Keratinocyte (primary cell): ENCODE data around the gene AGTPBP1. TPM values are rescaled to one million over a fixed set of nuclear protein-coding genes. Genes with fewer than 3 reads are reported as not detected.

ENCODE experiments used
- DNase-seq: peaks from one replicate; pipeline ENCODE4 v3.0.0-alpha.2; 2011; ENCODE audit warnings: low read depth, missing footprints, low spot score
- FAIRE-seq: peaks from 2 replicates; lab custom pipeline; 2011; peaks lifted over from hg19 to GRCh38; lab: Jason Lieb, UNC
- H2AFZ ChIP-seq: 2 replicates; pipeline ENCODE4 v1.6.0; 2012; ENCODE audit warnings: low read length, control low read depth, inconsistent platforms; ENCODE audit not compliant: control insufficient read depth
- H3K27ac ChIP-seq: 2 replicates; pipeline ENCODE4 v1.5.1; 2011; ENCODE audit warnings: low read length; ENCODE audit not compliant: control insufficient read depth, insufficient read depth
- H3K27me3 ChIP-seq: 3 replicates; pipeline ENCODE4 v1.6.0; 2011; ENCODE audit warnings: low read length; ENCODE audit not compliant: control insufficient read depth, insufficient read depth; ENCODE audit errors: extremely low read depth
- H3K36me3 ChIP-seq, 2 experiments: 2 replicates in 1 of 2; 3 replicates in 1 of 2; pipeline ENCODE4 v1.5.1; 2011; ENCODE audit warnings: low read length in 2 of 2, mild to moderate bottlenecking in 1 of 2; ENCODE audit not compliant: control insufficient read depth in 2 of 2, insufficient read depth in 2 of 2; ENCODE audit errors: extremely low read depth in 1 of 2
- H3K4me1 ChIP-seq: 3 replicates; pipeline ENCODE4 v1.5.1; 2011; ENCODE audit warnings: low read length; ENCODE audit not compliant: control insufficient read depth, insufficient read depth; ENCODE audit errors: extremely low read depth
- H3K4me2 ChIP-seq: 3 replicates; pipeline ENCODE4 v1.6.0; 2011; ENCODE audit warnings: low read depth, low read length; ENCODE audit not compliant: control insufficient read depth, insufficient read depth; ENCODE audit errors: extremely low read depth
- H3K4me3 ChIP-seq, 3 experiments: fragments of 200-600 bp in 1 of 3; sonication (generic) in 1 of 3; 2 replicates in 2 of 3; 3 replicates in 1 of 3; pipeline ENCODE4 v1.5.1; 2011 to 2016; ENCODE audit warnings: low read length in 3 of 3, mild to moderate bottlenecking in 3 of 3, control low read depth in 2 of 3, inconsistent platforms in 1 of 3, low read depth in 1 of 3, mixed read lengths in 1 of 3, mixed run types in 1 of 3, moderate library complexity in 1 of 3; ENCODE audit not compliant: control insufficient read depth in 2 of 3, insufficient read depth in 2 of 3; ENCODE audit errors: extremely low read depth in 1 of 3
- H3K79me2 ChIP-seq: 2 replicates; pipeline ENCODE4 v1.6.0; 2012; ENCODE audit warnings: low read length; ENCODE audit not compliant: control insufficient read depth, insufficient read depth
- H3K9ac ChIP-seq: 3 replicates; pipeline ENCODE4 v1.6.0; 2011; ENCODE audit warnings: low read length; ENCODE audit not compliant: control insufficient read depth, insufficient read depth; ENCODE audit errors: extremely low read depth
- H3K9me1 ChIP-seq: 3 replicates; pipeline ENCODE4 v1.6.0; 2011; ENCODE audit warnings: low read length; ENCODE audit not compliant: control insufficient read depth, insufficient read depth; ENCODE audit errors: extremely low read depth
- H3K9me3 ChIP-seq: 2 replicates; pipeline ENCODE4 v1.5.1; 2012; ENCODE audit warnings: low read depth, low read length; ENCODE audit not compliant: control insufficient read depth
- H4K20me1 ChIP-seq: 3 replicates; pipeline ENCODE4 v1.6.0; 2011; ENCODE audit warnings: low read length; ENCODE audit not compliant: control insufficient read depth, insufficient read depth; ENCODE audit errors: extremely low read depth
- EZH2 ChIP-seq: IDR thresholded peaks from one replicate; pipeline ENCODE4 v1.6.1; 2012; ENCODE audit warnings: inconsistent platforms, mild to moderate bottlenecking, low read length, moderate library complexity
- dilution Hi-C: fragments of 300-500 bp; cut with MboI; formaldehyde crosslinking; loops from one replicate; pipeline ENCODE4 v1.7.0; 2020; ENCODE audit warnings: low sequenced_read_pairs; ENCODE audit not compliant: extremely low pct_ligation_motif_present
- polyA plus RNA-seq, 5 experiments: library from polyadenylated mRNA; depleted of rRNA in 3 of 5; stranded (reverse) in 3 of 5; stranded (forward) in 1 of 5; unstranded in 1 of 5; fragments of >200 nt; gene quantifications; 1 replicate in 1 of 5; 2 replicates in 3 of 5; 3 replicates in 1 of 5; pipeline versions ENCODE4 v1.2.1 to v1.2.3, GENCODE V29; 2011 to 2012; ENCODE audit warnings: missing spikeins in 2 of 5, low read depth in 1 of 5, low replicate concordance in 1 of 5
- TF ChIP-seq, protein P1 (sequence below), 3 experiments: IDR thresholded peaks in 1 of 3; conservative IDR thresholded peaks in 1 of 3; optimal IDR thresholded peaks in 1 of 3; 2 replicates in 2 of 3; 3 replicates in 1 of 3; pipeline versions ENCODE3 to v1.5.1; 2011; ENCODE audit warnings: low read length in 3 of 3, mild to moderate bottlenecking in 3 of 3, moderate library complexity in 2 of 3, control low read depth in 1 of 3, inconsistent platforms in 1 of 3; ENCODE audit not compliant: insufficient read depth in 2 of 3; ENCODE audit errors: extremely low read depth in 1 of 3

AGTPBP1 gene
- polyA plus RNA-seq, 1 donor (not counting 4 experiments of a cell fraction or from before 2014, with no cell fraction given) = 11.1 TPM

DNA sequence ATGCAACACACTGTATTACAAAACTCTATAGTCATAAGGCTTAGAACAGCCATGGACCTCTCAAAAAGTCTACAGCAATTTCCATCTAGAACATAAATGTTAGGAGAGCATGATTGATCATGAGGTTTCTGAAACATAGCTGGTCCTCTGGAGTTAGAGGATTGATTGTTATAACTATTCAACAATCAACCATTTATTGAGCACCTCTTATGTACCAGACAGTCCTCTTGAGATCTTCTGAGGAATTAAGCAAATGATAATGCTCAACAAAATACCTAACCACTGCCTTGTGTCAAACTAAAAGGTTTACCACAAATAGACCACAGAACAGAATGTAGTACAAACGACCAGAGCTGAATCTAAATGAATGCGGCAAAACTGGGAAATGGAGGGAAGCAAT is 3.4 kb upstream of the AGTPBP1 start:
- Histone ChIP-seq H2AFZ (no peak overlapping the region), H3K9ac (no peak overlapping the region), H3K4me3 (no peak overlapping the region), H3K9me1 (no peaks in the 10 kb centered on the region), H3K27me3 (peaks cover 17% of the 10 kb centered on the region), H3K36me3 (no peaks in the 10 kb centered on the region), H4K20me1 (no peaks in the 10 kb centered on the region), H3K79me2 (peaks cover 2% of the 10 kb centered on the region), H3K4me2 (no peak overlapping the region), H3K9me3 (no peaks in the 10 kb centered on the region), H3K27ac (no peak overlapping the region), H3K4me1 (peaks cover 21% of the 10 kb centered on the region)
- no peak for TF ChIP-seq EZH2
- TF ChIP-seq, protein P1, sequence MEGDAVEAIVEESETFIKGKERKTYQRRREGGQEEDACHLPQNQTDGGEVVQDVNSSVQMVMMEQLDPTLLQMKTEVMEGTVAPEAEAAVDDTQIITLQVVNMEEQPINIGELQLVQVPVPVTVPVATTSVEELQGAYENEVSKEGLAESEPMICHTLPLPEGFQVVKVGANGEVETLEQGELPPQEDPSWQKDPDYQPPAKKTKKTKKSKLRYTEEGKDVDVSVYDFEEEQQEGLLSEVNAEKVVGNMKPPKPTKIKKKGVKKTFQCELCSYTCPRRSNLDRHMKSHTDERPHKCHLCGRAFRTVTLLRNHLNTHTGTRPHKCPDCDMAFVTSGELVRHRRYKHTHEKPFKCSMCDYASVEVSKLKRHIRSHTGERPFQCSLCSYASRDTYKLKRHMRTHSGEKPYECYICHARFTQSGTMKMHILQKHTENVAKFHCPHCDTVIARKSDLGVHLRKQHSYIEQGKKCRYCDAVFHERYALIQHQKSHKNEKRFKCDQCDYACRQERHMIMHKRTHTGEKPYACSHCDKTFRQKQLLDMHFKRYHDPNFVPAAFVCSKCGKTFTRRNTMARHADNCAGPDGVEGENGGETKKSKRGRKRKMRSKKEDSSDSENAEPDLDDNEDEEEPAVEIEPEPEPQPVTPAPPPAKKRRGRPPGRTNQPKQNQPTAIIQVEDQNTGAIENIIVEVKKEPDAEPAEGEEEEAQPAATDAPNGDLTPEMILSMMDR (optimal IDR thresholded peaks at IDR 0.05 in 1 of 3, IDR thresholded peaks at IDR 0.05 in 1 of 3, conservative IDR thresholded peaks at IDR 0.05 in 1 of 3; ENCODE audit: extremely low read depth in 1 of 3, insufficient read depth in 2 of 3, low read length in 3 of 3) = no peak
- FAIRE-seq (no peak), DNase-seq (no peak)
- dilution Hi-C loops = no loop called here

DNA sequence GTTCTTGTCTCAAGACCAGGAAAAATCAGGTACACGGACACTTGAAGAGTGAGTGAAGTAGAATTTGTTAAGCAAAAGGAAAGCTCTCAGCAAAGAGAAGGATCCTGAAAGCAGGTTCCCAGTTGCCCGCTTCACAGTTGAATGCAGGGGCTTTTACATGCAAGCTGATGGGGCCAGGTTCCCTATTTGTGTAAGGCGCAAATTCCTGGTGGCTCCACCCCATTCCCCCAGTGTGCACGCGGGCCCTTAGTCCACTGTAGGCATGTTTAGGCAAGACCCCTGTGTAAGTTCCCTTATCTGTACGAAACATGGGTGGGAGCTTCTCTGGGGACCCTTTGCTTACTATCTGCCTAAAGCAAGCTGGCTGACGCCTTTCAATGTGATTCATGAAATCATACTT is 2.7 kb upstream of the AGTPBP1 start:
- H3K27ac ChIP-seq = no peak overlapping the region
- dilution Hi-C loops = no loop called here
- FAIRE-seq = no peak

More for the DNA sequence above, 2.7 kb upstream of the AGTPBP1 start:
- Histone ChIP-seq H3K27me3 (peaks cover 17% of the 10 kb centered on the region), H3K4me3 (no peak overlapping the region), H3K9me3 (no peaks in the 10 kb centered on the region), H3K79me2 (peaks cover 2% of the 10 kb centered on the region), H3K4me2 (no peak overlapping the region), H4K20me1 (no peaks in the 10 kb centered on the region), H2AFZ (no peak overlapping the region), H3K9me1 (no peaks in the 10 kb centered on the region), H3K4me1 (peaks cover 21% of the 10 kb centered on the region), H3K36me3 (no peaks in the 10 kb centered on the region), H3K9ac (no peak overlapping the region)
- no peak for DNase-seq
- TF ChIP-seq, protein P1 (optimal IDR thresholded peaks at IDR 0.05 in 1 of 3, IDR thresholded peaks at IDR 0.05 in 1 of 3, conservative IDR thresholded peaks at IDR 0.05 in 1 of 3; ENCODE audit: extremely low read depth in 1 of 3, insufficient read depth in 2 of 3, low read length in 3 of 3) = no peak
- no peak for TF ChIP-seq EZH2
